ENCODE results near the gene GRIK3. TPM values are rescaled to one million over a fixed set of nuclear protein-coding genes. Genes with fewer than 3 reads are reported as not detected.

Gene GRIK3
- total RNA-seq, 2 experiments from 2014 or later, result not detected

DNA sequence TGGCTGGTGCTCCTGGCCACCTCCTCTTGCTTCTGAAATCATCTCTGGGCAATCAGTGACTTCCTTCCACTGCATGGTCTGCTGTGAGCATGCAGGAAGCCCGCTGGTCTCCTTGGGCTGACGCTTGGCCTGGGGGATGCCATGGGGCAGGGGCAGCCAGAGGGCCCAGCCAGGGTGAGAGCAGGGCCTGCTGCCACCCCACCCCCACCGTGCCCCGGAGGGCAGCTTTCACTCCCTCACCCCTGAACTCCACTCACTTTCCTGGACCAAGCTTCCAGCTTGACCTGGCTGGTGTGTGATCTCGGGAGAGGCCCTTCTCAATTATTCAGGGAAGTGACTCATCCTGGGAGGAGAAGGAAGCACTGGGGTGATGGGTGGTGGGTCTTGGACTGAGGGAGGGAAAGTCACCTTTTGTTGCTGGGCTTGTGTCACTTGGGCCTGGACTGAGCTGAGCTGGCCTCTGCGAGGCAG is 281.4 kb downstream of the GRIK3 start:
- DNase-seq, result no peak
- H3K36me3 Mint-ChIP-seq, result no peaks in the 10 kb centered on the region
- H3K4me1 Mint-ChIP-seq, result no peaks in the 10 kb centered on the region
- no peaks in the 10 kb centered on the region for H3K9me3 Mint-ChIP-seq
- peaks cover 20% of the 10 kb centered on the region for H3K27me3 Mint-ChIP-seq
- no peak overlapping the region for H3K4me3 Mint-ChIP-seq
- no peak overlapping the region for H3K27ac Mint-ChIP-seq

- no peaks in the 10 kb centered on the region for H3K4me1 Mint-ChIP-seq
- no peaks in the 10 kb centered on the region for H3K9me3 Mint-ChIP-seq
Observed at GRCh38 chr1:36752431-36752830, 281.9 kb downstream of the GRIK3 start.

GRCh38 chr1:36751525-36751924 is 282.8 kb downstream of the GRIK3 start:
- no peaks in the 10 kb centered on the region for H3K36me3 Mint-ChIP-seq
- no peak overlapping the region for H3K27ac Mint-ChIP-seq
- H3K4me1 Mint-ChIP-seq, result no peaks in the 10 kb centered on the region
- no peaks in the 10 kb centered on the region for H3K9me3 Mint-ChIP-seq
- H3K4me3 Mint-ChIP-seq, result no peak overlapping the region
- H3K27me3 Mint-ChIP-seq, result peaks cover 24% of the 10 kb centered on the region
- DNase-seq, result no peak

More at GRCh38 chr1:36752431-36752830, 281.9 kb downstream of the GRIK3 start:
- Mint-ChIP-seq H3K4me3 (no peak overlapping the region), H3K36me3 (no peaks in the 10 kb centered on the region), H3K27ac (no peak overlapping the region), H3K27me3 (peaks cover 22% of the 10 kb centered on the region)
- no peak for DNase-seq

DNA sequence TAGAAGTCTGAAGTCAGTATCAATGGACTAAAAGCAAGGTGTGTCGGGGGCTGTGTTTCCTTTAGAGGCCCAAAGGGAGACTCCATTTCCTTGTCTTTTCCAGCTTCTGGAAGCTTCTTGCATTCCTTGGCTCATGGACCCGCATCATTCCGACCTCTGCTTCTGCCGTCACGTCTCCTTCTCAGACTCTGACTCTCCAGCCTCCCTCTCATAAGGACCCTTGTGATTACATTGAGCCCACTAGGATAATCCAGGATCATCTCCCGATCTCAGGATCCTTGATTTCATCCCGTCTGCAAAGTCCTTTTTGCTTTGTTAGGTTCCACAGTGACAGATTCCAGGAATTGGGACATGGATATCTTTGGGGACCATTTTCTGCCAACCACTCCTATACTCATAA is 285.8 kb downstream of the GRIK3 start:
- Mint-ChIP-seq H3K4me1 (no peaks in the 10 kb centered on the region), H3K4me3 (no peak overlapping the region), H3K27ac (no peak overlapping the region), H3K36me3 (no peaks in the 10 kb centered on the region), H3K27me3 (peaks cover 28% of the 10 kb centered on the region), H3K9me3 (no peaks in the 10 kb centered on the region)
- DNase-seq, result no peak
